Endothelial cell of umbilical vein (primary cell): ENCODE data around the gene DCLK1. TPM values are rescaled to one million over a fixed set of nuclear protein-coding genes. Genes with fewer than 3 reads are reported as not detected.

Experiments used
- BruUV-seq: library from RNA; stranded (reverse); fragments of 400-500 nt; replicated peaks from 2 replicates; lab custom pipeline; 2021; lab: Mats Ljungman, UMichigan
- CTCF ChIA-PET: fragments of 300-600, 350-600 bp; sonication (Branson Sonifier 250); formaldehyde crosslinking; loops from one replicate; lab custom pipeline; 2021; ENCODE audit warnings: antibody characterized with exemption, inconsistent platforms; lab: Charles Lee
- POLR2A ChIA-PET: fragments of 300-600, 350-600 bp; sonication (Branson Sonifier 250); formaldehyde crosslinking; loops from one replicate; lab custom pipeline; 2021; ENCODE audit warnings: antibody characterized with exemption, inconsistent platforms; lab: Charles Lee
- DNase-seq: peaks from one replicate; pipeline ENCODE4 v3.0.0-alpha.2; 2011; ENCODE audit warnings: low read depth, low spot score
- FAIRE-seq: peaks from 2 replicates; lab custom pipeline; 2011; peaks lifted over from hg19 to GRCh38; lab: Jason Lieb, UNC
- H2AFZ ChIP-seq: 2 replicates; pipeline ENCODE4 v1.6.0; 2012; ENCODE audit warnings: low read depth, low read length, control low read depth, inconsistent platforms
- H3K27ac ChIP-seq: 2 replicates; pipeline ENCODE4 v1.5.1; 2011; ENCODE audit warnings: low read depth, mild to moderate bottlenecking, control low read depth, low read length, moderate library complexity; ENCODE audit not compliant: insufficient read depth
- H3K27me3 ChIP-seq, 2 experiments: 2 replicates each; pipeline versions ENCODE4 v1.6.0 to v1.6.1; 2011; ENCODE audit warnings: low read length in 2 of 2, mixed read lengths in 1 of 2; ENCODE audit not compliant: control insufficient read depth in 2 of 2, insufficient read depth in 2 of 2
- H3K36me3 ChIP-seq, 2 experiments: 2 replicates in 1 of 2; 3 replicates in 1 of 2; pipeline ENCODE4 v1.5.1; 2011; ENCODE audit warnings: low read length in 2 of 2, mild to moderate bottlenecking in 1 of 2, moderate library complexity in 1 of 2; ENCODE audit not compliant: control insufficient read depth in 2 of 2, insufficient read depth in 2 of 2; ENCODE audit errors: extremely low read depth in 1 of 2
- H3K4me1 ChIP-seq: 3 replicates; pipeline ENCODE4 v1.5.1; 2011; ENCODE audit warnings: mild to moderate bottlenecking, low read length; ENCODE audit not compliant: control insufficient read depth, insufficient read depth; ENCODE audit errors: extremely low read depth
- H3K4me2 ChIP-seq: 2 replicates; pipeline ENCODE4 v1.6.1; 2011; ENCODE audit warnings: low read length, control low read depth, mixed read lengths; ENCODE audit not compliant: insufficient read depth
- H3K4me3 ChIP-seq, 3 experiments: fragments of 200-600 bp in 1 of 3; sonication (generic), shearing (Covaris generic) in 1 of 3; replicated peaks in 1 of 3; 2 replicates each; pipeline ENCODE4 v1.5.1; 2011 to 2016; ENCODE audit warnings: control low read depth in 3 of 3, low read length in 3 of 3, mild to moderate bottlenecking in 2 of 3, inconsistent platforms in 1 of 3, low read depth in 1 of 3, moderate library complexity in 1 of 3; ENCODE audit not compliant: insufficient read depth in 1 of 3
- H3K79me2 ChIP-seq: 2 replicates; pipeline ENCODE4 v1.6.0; 2012; ENCODE audit warnings: low read length, inconsistent platforms; ENCODE audit not compliant: control insufficient read depth, insufficient read depth
- H3K9ac ChIP-seq: replicated peaks from 2 replicates; pipeline ENCODE3; 2011; ENCODE audit warnings: low read length, control low read depth; ENCODE audit not compliant: insufficient read depth; ENCODE audit errors: extremely low read depth
- H3K9me1 ChIP-seq: replicated peaks from 3 replicates; pipeline ENCODE4 v1.6.0; 2011; ENCODE audit warnings: mild to moderate bottlenecking, low read length; ENCODE audit not compliant: control insufficient read depth, insufficient read depth; ENCODE audit errors: extremely low read depth
- H3K9me3 ChIP-seq: replicated peaks from 2 replicates; pipeline ENCODE4 v1.5.1; 2012; ENCODE audit warnings: low read length, inconsistent platforms; ENCODE audit not compliant: control insufficient read depth, insufficient read depth
- H4K20me1 ChIP-seq: replicated peaks from 2 replicates; pipeline ENCODE3; 2011; ENCODE audit warnings: mild to moderate bottlenecking, low read length; ENCODE audit not compliant: control insufficient read depth, insufficient read depth; ENCODE audit errors: extremely low read depth
- EZH2 ChIP-seq: IDR thresholded peaks from 2 replicates; pipeline ENCODE4 v1.6.1; 2012; ENCODE audit warnings: borderline replicate concordance, low read depth, mild to moderate bottlenecking, moderate library complexity, low read length, inconsistent platforms; ENCODE audit not compliant: severe bottlenecking
- FOS ChIP-seq: IDR thresholded peaks from 2 replicates; pipeline ENCODE4 v1.6.1; 2011; ENCODE audit warnings: mild to moderate bottlenecking, low read length, moderate library complexity, borderline replicate concordance; ENCODE audit not compliant: insufficient read depth
- GATA2 ChIP-seq: IDR thresholded peaks from 2 replicates; pipeline ENCODE4 v1.7.0; 2011; ENCODE audit warnings: low read depth, mild to moderate bottlenecking, moderate library complexity, mixed read lengths, low read length; ENCODE audit not compliant: insufficient read length, insufficient read depth
- JUN ChIP-seq: IDR thresholded peaks from 2 replicates; pipeline ENCODE4 v1.6.1; 2011; ENCODE audit warnings: borderline replicate concordance, low read depth; ENCODE audit not compliant: insufficient read length, insufficient read depth
- MYC ChIP-seq: IDR thresholded peaks from one replicate; pipeline ENCODE4 v1.6.1; 2011; ENCODE audit warnings: mild to moderate bottlenecking, low read depth, low read length
- POLR2A ChIP-seq: IDR thresholded peaks from 2 replicates; pipeline ENCODE4 v1.6.1; 2012; ENCODE audit warnings: low read depth, mild to moderate bottlenecking, control low read depth, low read length
- POLR2AphosphoS5 ChIP-seq: IDR thresholded peaks from 2 replicates; pipeline ENCODE4 v1.6.1; 2012; ENCODE audit warnings: low read depth, mild to moderate bottlenecking, control low read depth, low read length, moderate library complexity; ENCODE audit not compliant: insufficient read depth
- dilution Hi-C: fragments of 300-500 bp; cut with MboI; formaldehyde crosslinking; loops from one replicate; pipeline ENCODE4 v1.15.0; 2019; ENCODE audit warnings: low sequenced_read_pairs; ENCODE audit not compliant: extremely low pct_ligation_motif_present
- intact Hi-C: fragments of 100-400 bp; cut with micrococcal nuclease; formaldehyde crosslinking; loops from one replicate; pipeline ENCODE4 v1.10.0; 2022
- polyA plus RNA-seq, 4 experiments: library from polyadenylated mRNA; depleted of rRNA in 3 of 4; stranded (reverse) in 3 of 4; unstranded in 1 of 4; fragments of >200 nt; gene quantifications; 2 replicates each; pipeline versions ENCODE4 v1.2.1 to v1.2.3, GENCODE V29; 2011 to 2012; ENCODE audit warnings: missing spikeins in 1 of 4
- total RNA-seq: library from RNA; stranded (reverse); gene quantifications from 2 replicates; pipeline ENCODE4 v1.2.3, GENCODE V29; 2021
- TF ChIP-seq, protein P1 (sequence below), 2 donors: IDR thresholded peaks; 1 replicate in 1 of 2; 2 replicates in 1 of 2; pipeline ENCODE4 v1.5.1; 2011; ENCODE audit warnings: low read length in 2 of 2, mild to moderate bottlenecking in 2 of 2, moderate library complexity in 2 of 2, control low read depth in 1 of 2, inconsistent platforms in 1 of 2, low read depth in 1 of 2; ENCODE audit not compliant: insufficient read depth in 1 of 2; ENCODE audit errors: extremely low read depth in 1 of 2
- TF ChIP-seq, protein P2 (sequence below): IDR thresholded peaks from 2 replicates; pipeline ENCODE4 v1.6.1; 2011; ENCODE audit not compliant: insufficient read depth, insufficient read length

The DCLK1 gene
- total and polyA plus RNA-seq, 2 donors (not counting 3 experiments of a cell fraction or from before 2014, with no cell fraction given), result 0.28 to 3.9 TPM

DNA sequence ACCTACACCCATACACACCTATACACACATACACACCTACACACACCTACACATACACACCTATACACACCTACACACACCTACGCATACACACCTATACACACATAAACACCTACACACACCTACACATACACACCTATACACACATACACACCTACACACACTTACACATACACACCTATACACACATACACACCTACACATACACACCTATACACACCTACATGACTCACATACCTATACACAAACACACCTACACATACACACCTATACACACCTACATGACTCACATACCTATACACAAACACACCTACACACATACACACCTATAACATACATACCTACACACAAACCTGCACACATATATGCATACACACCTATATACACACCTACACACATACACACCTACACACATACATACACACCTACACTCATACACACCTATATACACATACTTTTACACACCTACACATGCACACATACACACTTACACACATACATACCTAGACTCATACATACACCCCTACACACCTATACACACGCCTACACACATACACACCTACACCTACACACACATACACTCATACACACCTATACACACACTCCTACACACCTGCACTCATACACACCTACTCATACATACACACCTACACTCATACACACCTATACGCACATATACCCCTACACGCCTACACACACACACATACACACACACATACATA is 368.0 kb downstream of the DCLK1 start:
- CTCF ChIA-PET, result no interaction called here
- Histone ChIP-seq H3K9me1 (no peaks in the 10 kb centered on the region), H3K4me2 (no peak overlapping the region), H3K4me1 (no peaks in the 10 kb centered on the region), H3K36me3 (no peaks in the 10 kb centered on the region), H3K9ac (no peak overlapping the region), H4K20me1 (no peaks in the 10 kb centered on the region), H3K79me2 (no peaks in the 10 kb centered on the region), H2AFZ (no peak overlapping the region), H3K9me3 (no peaks in the 10 kb centered on the region), H3K27me3 (no peaks in the 10 kb centered on the region), H3K27ac (no peak overlapping the region), H3K4me3 (no peak overlapping the region)
- intact Hi-C loops (no loop called here), dilution Hi-C loops (no loop called here)
- POLR2A ChIA-PET, result no interaction called here
- no TSS peak for BruUV-seq
- DNase-seq, result no peak
- no peak for FAIRE-seq
- TF ChIP-seq EZH2, result no peak
- TF ChIP-seq JUN, result no peak
- no peak for TF ChIP-seq GATA2
- no peak for TF ChIP-seq POLR2A
- no peak for TF ChIP-seq MYC
- TF ChIP-seq, protein P1, sequence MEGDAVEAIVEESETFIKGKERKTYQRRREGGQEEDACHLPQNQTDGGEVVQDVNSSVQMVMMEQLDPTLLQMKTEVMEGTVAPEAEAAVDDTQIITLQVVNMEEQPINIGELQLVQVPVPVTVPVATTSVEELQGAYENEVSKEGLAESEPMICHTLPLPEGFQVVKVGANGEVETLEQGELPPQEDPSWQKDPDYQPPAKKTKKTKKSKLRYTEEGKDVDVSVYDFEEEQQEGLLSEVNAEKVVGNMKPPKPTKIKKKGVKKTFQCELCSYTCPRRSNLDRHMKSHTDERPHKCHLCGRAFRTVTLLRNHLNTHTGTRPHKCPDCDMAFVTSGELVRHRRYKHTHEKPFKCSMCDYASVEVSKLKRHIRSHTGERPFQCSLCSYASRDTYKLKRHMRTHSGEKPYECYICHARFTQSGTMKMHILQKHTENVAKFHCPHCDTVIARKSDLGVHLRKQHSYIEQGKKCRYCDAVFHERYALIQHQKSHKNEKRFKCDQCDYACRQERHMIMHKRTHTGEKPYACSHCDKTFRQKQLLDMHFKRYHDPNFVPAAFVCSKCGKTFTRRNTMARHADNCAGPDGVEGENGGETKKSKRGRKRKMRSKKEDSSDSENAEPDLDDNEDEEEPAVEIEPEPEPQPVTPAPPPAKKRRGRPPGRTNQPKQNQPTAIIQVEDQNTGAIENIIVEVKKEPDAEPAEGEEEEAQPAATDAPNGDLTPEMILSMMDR (IDR thresholded peaks at IDR 0.05; ENCODE audit: extremely low read depth in 1 of 2, insufficient read depth in 1 of 2, low read depth in 1 of 2, low read length in 2 of 2), result no peak
- no peak for TF ChIP-seq FOS
- no peak for TF ChIP-seq POLR2AphosphoS5
- TF ChIP-seq, protein P2, sequence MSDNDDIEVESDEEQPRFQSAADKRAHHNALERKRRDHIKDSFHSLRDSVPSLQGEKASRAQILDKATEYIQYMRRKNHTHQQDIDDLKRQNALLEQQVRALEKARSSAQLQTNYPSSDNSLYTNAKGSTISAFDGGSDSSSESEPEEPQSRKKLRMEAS, result no peak
